OCI-LY1 (cell line): ENCODE data around the gene ANO2.

ENCODE experiments used
- EZH2 ChIP-seq: fragments of 200-600 bp; sonication (generic), shearing (Covaris generic); IDR thresholded peaks from 2 replicates; pipeline ENCODE4 v1.8.0; 2017; ENCODE audit warnings: borderline replicate concordance, mixed run types, mild to moderate bottlenecking, antibody characterized with exemption, low read length, moderate library complexity, mixed read lengths
- TF ChIP-seq, protein P1 (sequence below): fragments of 200-600 bp; sonication (generic), shearing (Covaris generic); IDR thresholded peaks from 2 replicates; pipeline ENCODE4 v1.5.1; 2017; ENCODE audit warnings: mild to moderate bottlenecking, antibody characterized with exemption, low read length, moderate library complexity, mixed read lengths

DNA sequence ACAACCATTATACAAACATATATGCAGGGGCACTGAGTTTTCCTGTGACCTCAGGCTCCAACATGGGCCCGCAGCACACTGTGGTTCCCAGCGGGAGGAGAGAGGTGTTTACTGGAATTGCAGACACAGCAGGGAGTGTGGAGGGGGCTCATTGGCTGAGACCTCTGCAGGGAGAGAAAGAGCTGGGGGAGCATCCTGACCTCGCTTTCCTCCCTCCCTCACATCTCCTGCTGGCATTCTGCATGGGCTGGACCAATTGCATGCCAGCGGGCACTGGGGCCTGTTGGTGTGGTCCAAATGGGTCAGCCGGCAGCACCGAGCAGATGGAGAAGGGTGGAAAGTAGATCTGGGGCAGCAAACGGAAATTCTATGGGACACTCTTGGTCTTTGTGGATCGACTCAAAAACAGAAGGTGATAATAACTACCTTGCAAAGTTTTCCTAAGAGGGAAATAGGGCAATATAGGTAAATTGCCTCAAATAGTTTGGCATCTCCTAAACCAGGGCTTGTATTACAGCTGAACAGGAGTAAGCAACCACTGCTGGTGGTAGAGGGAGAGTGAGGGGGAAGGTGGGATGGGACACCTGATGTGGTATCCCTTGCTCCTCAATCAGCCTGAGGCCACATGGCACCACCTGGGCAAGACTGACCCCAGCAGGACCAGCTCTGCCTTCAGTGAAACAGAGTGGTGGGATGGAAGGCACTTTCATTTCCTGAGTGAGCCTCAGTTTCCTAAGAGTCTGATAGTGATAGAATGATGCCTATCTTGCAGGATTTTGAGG is 426.3 kb downstream of the ANO2 start:
- TF ChIP-seq, protein P1, sequence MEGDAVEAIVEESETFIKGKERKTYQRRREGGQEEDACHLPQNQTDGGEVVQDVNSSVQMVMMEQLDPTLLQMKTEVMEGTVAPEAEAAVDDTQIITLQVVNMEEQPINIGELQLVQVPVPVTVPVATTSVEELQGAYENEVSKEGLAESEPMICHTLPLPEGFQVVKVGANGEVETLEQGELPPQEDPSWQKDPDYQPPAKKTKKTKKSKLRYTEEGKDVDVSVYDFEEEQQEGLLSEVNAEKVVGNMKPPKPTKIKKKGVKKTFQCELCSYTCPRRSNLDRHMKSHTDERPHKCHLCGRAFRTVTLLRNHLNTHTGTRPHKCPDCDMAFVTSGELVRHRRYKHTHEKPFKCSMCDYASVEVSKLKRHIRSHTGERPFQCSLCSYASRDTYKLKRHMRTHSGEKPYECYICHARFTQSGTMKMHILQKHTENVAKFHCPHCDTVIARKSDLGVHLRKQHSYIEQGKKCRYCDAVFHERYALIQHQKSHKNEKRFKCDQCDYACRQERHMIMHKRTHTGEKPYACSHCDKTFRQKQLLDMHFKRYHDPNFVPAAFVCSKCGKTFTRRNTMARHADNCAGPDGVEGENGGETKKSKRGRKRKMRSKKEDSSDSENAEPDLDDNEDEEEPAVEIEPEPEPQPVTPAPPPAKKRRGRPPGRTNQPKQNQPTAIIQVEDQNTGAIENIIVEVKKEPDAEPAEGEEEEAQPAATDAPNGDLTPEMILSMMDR: no peak
- no peak for TF ChIP-seq EZH2
